Glutamatergic neuron (in vitro differentiated cells): ENCODE data around the gene SMO. TPM values are rescaled to one million over a fixed set of nuclear protein-coding genes. Genes with fewer than 3 reads are reported as not detected.
"Not testable (repeated sequence)": the region's sequence is repeated elsewhere in the genome, so short reads cannot be mapped to it uniquely, and the experiment has no call there.

Experiments used
- DNase-seq: peaks from one replicate; pipeline ENCODE4 v3.0.0; 2022
- H3K27ac Mint-ChIP-seq: one replicate; pipeline ENCODE4 v1.8.0; 2020; ENCODE audit warnings: mild to moderate bottlenecking, mixed read lengths, inconsistent platforms; ENCODE audit not compliant: unreplicated experiment
- H3K27me3 Mint-ChIP-seq: one replicate; pipeline ENCODE4 v1.8.0; 2020; ENCODE audit warnings: mild to moderate bottlenecking, moderate library complexity, mixed read lengths, inconsistent platforms; ENCODE audit not compliant: unreplicated experiment
- H3K36me3 Mint-ChIP-seq: one replicate; pipeline ENCODE4 v1.8.0; 2020; ENCODE audit warnings: mild to moderate bottlenecking, mixed read lengths, inconsistent platforms; ENCODE audit not compliant: unreplicated experiment
- H3K4me1 Mint-ChIP-seq: one replicate; pipeline ENCODE4 v1.8.0; 2020; ENCODE audit warnings: mild to moderate bottlenecking, low read depth, mixed read lengths, inconsistent platforms; ENCODE audit not compliant: unreplicated experiment
- H3K4me3 Mint-ChIP-seq: one replicate; pipeline ENCODE4 v1.8.0; 2020; ENCODE audit warnings: mild to moderate bottlenecking, mixed read lengths, inconsistent platforms; ENCODE audit not compliant: unreplicated experiment
- H3K9me3 Mint-ChIP-seq: one replicate; pipeline ENCODE4 v1.8.0; 2020; ENCODE audit warnings: mild to moderate bottlenecking, moderate library complexity, mixed read lengths, inconsistent platforms; ENCODE audit not compliant: unreplicated experiment
- CTCF ChIP-seq: fragments of 200-600 bp; sonication (generic); IDR thresholded peaks from one replicate; pipeline ENCODE4 v1.5.0; 2021; ENCODE audit not compliant: partially characterized antibody, unreplicated experiment
- total RNA-seq: library from RNA; stranded (reverse); fragmentation: NEBNext Ultra II Directional; extraction: Animal tissue kit (Norgen Biotek cat#: 25700); gene quantifications from one replicate; pipeline ENCODE4 v1.2.1, GENCODE V29; 2021; ENCODE audit not compliant: unreplicated experiment

SMO gene
- total RNA-seq, 1 donor from 2014 or later = 5.9 TPM

GRCh38 chr7:129169686-129170440 is 18.6 kb upstream of the SMO start:
- Mint-ChIP-seq H3K9me3 (peaks cover 2% of the 10 kb centered on the region), H3K4me1 (peaks cover 6% of the 10 kb centered on the region), H3K4me3 (peak overlapping the region; percentile 74), H3K27me3 (peaks cover 9% of the 10 kb centered on the region), H3K27ac (no peak overlapping the region), H3K36me3 (no peaks in the 10 kb centered on the region)
- TF ChIP-seq CTCF = no peak
- no peak for DNase-seq

- Mint-ChIP-seq H3K4me3 (no peak overlapping the region), H3K36me3 (no peaks in the 10 kb centered on the region), H3K4me1 (peaks cover 6% of the 10 kb centered on the region), H3K27ac (no peak overlapping the region), H3K27me3 (peaks cover 6% of the 10 kb centered on the region), H3K9me3 (peaks cover 2% of the 10 kb centered on the region)
- TF ChIP-seq CTCF = no peak
- DNase-seq = no peak
Observed at GRCh38 chr7:129170441-129171021, 17.9 kb upstream of the SMO start.

GRCh38 chr7:129173861-129174260 is 14.6 kb upstream of the SMO start:
- not testable (repeated sequence) for DNase-seq, H3K9me3 Mint-ChIP-seq, H3K4me3 Mint-ChIP-seq, H3K36me3 Mint-ChIP-seq, H3K27ac Mint-ChIP-seq, H3K4me1 Mint-ChIP-seq, H3K27me3 Mint-ChIP-seq

GRCh38 chr7:129176916-129177710 is 11.3 kb upstream of the SMO start:
- Mint-ChIP-seq H3K9me3 (peaks cover 2% of the 10 kb centered on the region), H3K4me3 (no peak overlapping the region), H3K27ac (no peak overlapping the region), H3K36me3 (no peaks in the 10 kb centered on the region), H3K27me3 (peaks cover under 1% of the 10 kb centered on the region), H3K4me1 (no peaks in the 10 kb centered on the region)
- no peak for DNase-seq
- no peak for TF ChIP-seq CTCF

GRCh38 chr7:129184981-129185670 is 3.3 kb upstream of the SMO start:
- peaks cover 10% of the 10 kb centered on the region for H3K27me3 Mint-ChIP-seq
- no peak overlapping the region for H3K27ac Mint-ChIP-seq
- H3K36me3 Mint-ChIP-seq = peaks cover 5% of the 10 kb centered on the region

More at GRCh38 chr7:129184981-129185670, 3.3 kb upstream of the SMO start:
- peaks cover 15% of the 10 kb centered on the region for H3K4me1 Mint-ChIP-seq
- TF ChIP-seq CTCF = no peak
- no peak for DNase-seq
- peaks cover 6% of the 10 kb centered on the region for H3K9me3 Mint-ChIP-seq
- no peak overlapping the region for H3K4me3 Mint-ChIP-seq
